ENCODE data around the gene KRTAP1-3.
A peak's percentile ranks its signal among the peaks of the same experiment; 100 is the strongest.
"Not testable (repeated sequence)": the region's sequence is repeated elsewhere in the genome, so short reads cannot be mapped to it uniquely, and the experiment has no call there.

KRTAP1-3 gene

GRCh38 chr17:41034346-41034935, at the start of gene KRTAP1-3:
Gene KRTAP1-3 (minus strand): TSS chr17:41034874. CDS start chr17:41034821, 53 bp downstream.
- H3K36me3 ChIP-seq (ENCODE audit: control insufficient read depth in 2 of 2, insufficient read depth in 1 of 2, low read length in 2 of 2); H3K27ac ChIP-seq (ENCODE audit: extremely low read depth, low read depth, low read length); H3K4me1 ChIP-seq (ENCODE audit: control insufficient read depth, insufficient read depth, low read length); CTCF ChIA-PET; H3K9me3 ChIP-seq (ENCODE audit: control insufficient read depth, insufficient read depth, low read depth, low read length); H3K4me3 ChIP-seq (ENCODE audit: low read depth, low read length); POLR2A ChIA-PET: not testable (repeated sequence)

DNA sequence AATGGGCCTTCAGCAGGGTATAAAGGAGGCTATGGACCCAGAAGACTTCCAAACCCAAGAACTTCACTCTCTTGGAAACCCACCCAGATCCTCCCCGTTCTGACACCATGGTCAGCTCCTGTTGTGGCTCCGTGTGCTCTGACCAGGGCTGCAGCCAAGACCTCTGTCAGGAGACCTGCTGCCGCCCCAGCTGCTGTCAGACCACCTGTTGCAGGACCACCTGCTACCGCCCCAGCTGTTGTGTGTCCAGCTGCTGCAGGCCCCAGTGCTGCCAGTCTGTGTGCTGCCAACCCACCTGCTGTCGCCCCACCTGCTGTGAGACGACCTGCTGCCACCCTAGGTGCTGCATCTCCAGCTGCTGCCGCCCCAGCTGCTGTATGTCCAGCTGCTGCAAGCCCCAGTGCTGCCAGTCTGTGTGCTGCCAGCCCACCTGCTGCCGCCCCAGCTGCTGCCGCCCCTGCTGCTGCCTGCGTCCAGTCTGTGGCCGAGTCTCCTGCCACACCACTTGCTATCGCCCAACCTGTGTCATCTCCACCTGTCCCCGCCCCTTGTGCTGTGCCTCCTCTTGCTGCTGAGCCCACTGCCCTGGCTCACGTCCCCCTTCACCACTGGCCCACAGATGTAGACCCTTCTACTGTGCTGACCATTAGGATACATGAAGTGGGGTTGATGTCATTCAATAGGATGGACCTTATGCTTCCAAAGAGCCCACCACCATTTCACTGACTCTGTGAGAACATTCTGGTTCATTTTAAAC, 49.6 kb upstream of the KRTAP1-3 start, which contains the start of gene KRTAP4-7:
TSS of gene KRTAP4-7 (plus strand) at position 51 of the 757 bp plus-strand sequence. CDS start at position 108, 57 bp downstream.
- H3K4me3 ChIP-seq (ENCODE audit: low read depth, low read length); H3K27ac ChIP-seq (ENCODE audit: extremely low read depth, low read depth, low read length); H3K4me1 ChIP-seq (ENCODE audit: control insufficient read depth, insufficient read depth, low read length); H3K36me3 ChIP-seq (ENCODE audit: control insufficient read depth in 2 of 2, insufficient read depth in 1 of 2, low read length in 2 of 2); POLR2A ChIA-PET; H3K9me3 ChIP-seq (ENCODE audit: control insufficient read depth, insufficient read depth, low read depth, low read length); CTCF ChIA-PET: not testable (repeated sequence)

- H3K27ac ChIP-seq (ENCODE audit: extremely low read depth, low read depth, low read length); POLR2A ChIA-PET; H3K36me3 ChIP-seq (ENCODE audit: control insufficient read depth in 2 of 2, insufficient read depth in 1 of 2, low read length in 2 of 2); H3K4me1 ChIP-seq (ENCODE audit: control insufficient read depth, insufficient read depth, low read length); CTCF ChIA-PET; H3K4me3 ChIP-seq (ENCODE audit: low read depth, low read length); H3K9me3 ChIP-seq (ENCODE audit: control insufficient read depth, insufficient read depth, low read depth, low read length): not testable (repeated sequence)
These were observed 48.8 kb upstream of the KRTAP1-3 start for GRCh38 chr17:41083427-41083826.

- Histone ChIP-seq H3K4me1 (ENCODE audit: control insufficient read depth, insufficient read depth, low read length) (no peaks in the 10 kb centered on the region), H3K36me3 (ENCODE audit: control insufficient read depth in 2 of 2, insufficient read depth in 1 of 2, low read length in 2 of 2) (no peaks in the 10 kb centered on the region), H3K27ac (ENCODE audit: extremely low read depth, low read depth, low read length) (no peak overlapping the region), H3K4me3 (ENCODE audit: low read depth, low read length) (no peak overlapping the region), H3K9me3 (ENCODE audit: control insufficient read depth, insufficient read depth, low read depth, low read length) (no peaks in the 10 kb centered on the region)
- POLR2A ChIA-PET = no interaction called here
- CTCF ChIA-PET = no interaction called here
- no peak for TF ChIP-seq ZNF211 (tag by site-specific recombination; IDR thresholded peaks at IDR 0.05; ENCODE audit: low read depth)
- no peak for TF ChIP-seq ZNF48 (tag by site-specific recombination; IDR thresholded peaks at IDR 0.05)
- TF ChIP-seq, protein P1, sequence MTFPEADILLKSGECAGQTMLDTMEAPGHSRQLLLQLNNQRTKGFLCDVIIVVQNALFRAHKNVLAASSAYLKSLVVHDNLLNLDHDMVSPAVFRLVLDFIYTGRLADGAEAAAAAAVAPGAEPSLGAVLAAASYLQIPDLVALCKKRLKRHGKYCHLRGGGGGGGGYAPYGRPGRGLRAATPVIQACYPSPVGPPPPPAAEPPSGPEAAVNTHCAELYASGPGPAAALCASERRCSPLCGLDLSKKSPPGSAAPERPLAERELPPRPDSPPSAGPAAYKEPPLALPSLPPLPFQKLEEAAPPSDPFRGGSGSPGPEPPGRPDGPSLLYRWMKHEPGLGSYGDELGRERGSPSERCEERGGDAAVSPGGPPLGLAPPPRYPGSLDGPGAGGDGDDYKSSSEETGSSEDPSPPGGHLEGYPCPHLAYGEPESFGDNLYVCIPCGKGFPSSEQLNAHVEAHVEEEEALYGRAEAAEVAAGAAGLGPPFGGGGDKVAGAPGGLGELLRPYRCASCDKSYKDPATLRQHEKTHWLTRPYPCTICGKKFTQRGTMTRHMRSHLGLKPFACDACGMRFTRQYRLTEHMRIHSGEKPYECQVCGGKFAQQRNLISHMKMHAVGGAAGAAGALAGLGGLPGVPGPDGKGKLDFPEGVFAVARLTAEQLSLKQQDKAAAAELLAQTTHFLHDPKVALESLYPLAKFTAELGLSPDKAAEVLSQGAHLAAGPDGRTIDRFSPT (tag by site-specific recombination; IDR thresholded peaks at IDR 0.05) = no peak
- no peak for TF ChIP-seq PRDM1 (tag by site-specific recombination; IDR thresholded peaks at IDR 0.05)
- TF ChIP-seq ZNF560 (tag by site-specific recombination; IDR thresholded peaks at IDR 0.05; ENCODE audit: borderline replicate concordance) = no peak
These were observed 48.0 kb upstream of the KRTAP1-3 start for GRCh38 chr17:41082626-41083025.

- POLR2A ChIA-PET = no interaction called here
- no peak overlapping the region for H3K27ac ChIP-seq (ENCODE audit: extremely low read depth, low read depth, low read length)
- CTCF ChIA-PET = no interaction called here
- no peaks in the 10 kb centered on the region for H3K4me1 ChIP-seq (ENCODE audit: control insufficient read depth, insufficient read depth, low read length)
- H3K4me3 ChIP-seq (ENCODE audit: low read depth, low read length) = no peak overlapping the region
- H3K36me3 ChIP-seq (ENCODE audit: control insufficient read depth in 2 of 2, insufficient read depth in 1 of 2, low read length in 2 of 2) = no peaks in the 10 kb centered on the region
- no peaks in the 10 kb centered on the region for H3K9me3 ChIP-seq (ENCODE audit: control insufficient read depth, insufficient read depth, low read depth, low read length)
- no peak for TF ChIP-seq ZNF449 (tag by site-specific recombination; IDR thresholded peaks at IDR 0.05)
- TF ChIP-seq ZNF585B (tag by site-specific recombination; IDR thresholded peaks at IDR 0.05) = no peak
- no peak for TF ChIP-seq ZNF677 (tag by site-specific recombination; IDR thresholded peaks at IDR 0.05)
- TF ChIP-seq, protein P1 (tag by site-specific recombination; IDR thresholded peaks at IDR 0.05) = no peak
- TF ChIP-seq ZBTB7A (tag by site-specific recombination; IDR thresholded peaks at IDR 0.05; ENCODE audit: low read depth) = no peak
- no peak for TF ChIP-seq EGR2 (tag by site-specific recombination; IDR thresholded peaks at IDR 0.05; ENCODE audit: low read depth)
- no peak for TF ChIP-seq ZNF571 (tag by site-specific recombination; IDR thresholded peaks at IDR 0.05)
- no peak for TF ChIP-seq KLF1 (tag by site-specific recombination; IDR thresholded peaks at IDR 0.05)
- TF ChIP-seq SALL2 (tag by site-specific recombination; IDR thresholded peaks at IDR 0.05; ENCODE audit: borderline replicate concordance) = peak; percentile 56; the same call in 1 of the 2 replicates
- TF ChIP-seq ZNF366 (tag by site-specific recombination; conservative IDR thresholded peaks at IDR 0.05) = peak; percentile 92
- TF ChIP-seq PRDM1 (tag by site-specific recombination; IDR thresholded peaks at IDR 0.05) = peak; percentile 59
These were observed 42.1 kb upstream of the KRTAP1-3 start for GRCh38 chr17:41076788-41077187.

Data from HEK293 (cell line).